ENCODE data around the gene SH3RF3.

SH3RF3 gene

GRCh38 chr2:109478906-109479493 lies 350.0 kb downstream of the SH3RF3 start:
- TF ChIP-seq PPARA (CRISPR knock-in tag; IDR thresholded peaks at IDR 0.05; ENCODE audit: borderline replicate concordance) (no peak), ZNF8 (CRISPR knock-in tag; IDR thresholded peaks at IDR 0.05) (no peak), RARB (CRISPR knock-in tag; IDR thresholded peaks at IDR 0.05) (no peak), CSRNP3 (CRISPR knock-in tag; IDR thresholded peaks at IDR 0.05) (no peak), ZFP30 (CRISPR knock-in tag; IDR thresholded peaks at IDR 0.05) (no peak), PATZ1 (CRISPR knock-in tag; IDR thresholded peaks at IDR 0.05; ENCODE audit: borderline replicate concordance) (no peak), POU6F1 (CRISPR knock-in tag; IDR thresholded peaks at IDR 0.05; ENCODE audit: borderline replicate concordance, low read depth) (no peak), TCF4 (CRISPR knock-in tag; IDR thresholded peaks at IDR 0.05; ENCODE audit: borderline replicate concordance) (no peak), ZNF70 (CRISPR knock-in tag; IDR thresholded peaks at IDR 0.05) (no peak), TOX (CRISPR knock-in tag; IDR thresholded peaks at IDR 0.05; ENCODE audit: borderline replicate concordance) (no peak), ISL1 (CRISPR knock-in tag; IDR thresholded peaks at IDR 0.05) (no peak), OSR1 (CRISPR knock-in tag; IDR thresholded peaks at IDR 0.05) (no peak), CREB5 (CRISPR knock-in tag; IDR thresholded peaks at IDR 0.05; ENCODE audit: low read depth) (no peak), ESRRG (CRISPR knock-in tag; IDR thresholded peaks at IDR 0.05) (no peak), ZC3H10 (CRISPR knock-in tag; IDR thresholded peaks at IDR 0.05) (no peak), BACH2 (CRISPR knock-in tag; IDR thresholded peaks at IDR 0.05; ENCODE audit: borderline replicate concordance) (no peak), TSHZ2 (CRISPR knock-in tag; IDR thresholded peaks at IDR 0.05) (no peak), GLIS3 (CRISPR knock-in tag; IDR thresholded peaks at IDR 0.05) (no peak), CSDC2 (CRISPR knock-in tag; IDR thresholded peaks at IDR 0.05) (no peak)
- no peak for ATAC-seq

- ATAC-seq = no peak
- TF ChIP-seq BACH2 (CRISPR knock-in tag; IDR thresholded peaks at IDR 0.05; ENCODE audit: borderline replicate concordance) (no peak), ZFP3 (CRISPR knock-in tag; IDR thresholded peaks at IDR 0.05) (no peak)
Observed at GRCh38 chr2:109479804-109480203, 350.8 kb downstream of the SH3RF3 start.

GRCh38 chr2:109480486-109481195 lies 351.6 kb downstream of the SH3RF3 start:
- TF ChIP-seq ZNF8 (CRISPR knock-in tag; IDR thresholded peaks at IDR 0.05) (no peak), ZC3H10 (CRISPR knock-in tag; IDR thresholded peaks at IDR 0.05) (no peak), CSRNP3 (CRISPR knock-in tag; IDR thresholded peaks at IDR 0.05) (no peak), RARB (CRISPR knock-in tag; IDR thresholded peaks at IDR 0.05) (no peak), ZNF70 (CRISPR knock-in tag; IDR thresholded peaks at IDR 0.05) (no peak)
- ATAC-seq = no peak

Measured in SK-N-SH treated with all-trans-retinoic acid at 6 μM for 48 hours (cell line).